IPS-20b (cell line): Measurements from ENCODE around the gene NLGN1.

ENCODE experiments used
- H3K27ac ChIP-seq: one replicate; pipeline ENCODE4 v1.5.1; 2013; ENCODE audit warnings: low read length
- H3K27me3 ChIP-seq: 2 replicates; pipeline ENCODE4 v1.6.1; 2013; ENCODE audit warnings: mild to moderate bottlenecking, low read length, inconsistent platforms; ENCODE audit not compliant: insufficient read depth
- H3K36me3 ChIP-seq: 2 replicates; pipeline ENCODE4 v1.6.1; 2013; ENCODE audit warnings: low read depth, mild to moderate bottlenecking, inconsistent platforms, low read length, moderate library complexity; ENCODE audit not compliant: insufficient read depth
- H3K4me1 ChIP-seq: 2 replicates; pipeline ENCODE4 v1.6.1; 2013; ENCODE audit warnings: mild to moderate bottlenecking, control low read depth, inconsistent platforms, low read length, moderate library complexity; ENCODE audit not compliant: insufficient read depth
- H3K4me3 ChIP-seq: 2 replicates; pipeline ENCODE4 v1.5.1; 2013; ENCODE audit warnings: mild to moderate bottlenecking, low read length, inconsistent platforms
- H3K9ac ChIP-seq: 2 replicates; pipeline ENCODE4 v1.6.1; 2013; ENCODE audit warnings: low read depth, mild to moderate bottlenecking, inconsistent platforms, low read length, moderate library complexity
- H3K9me3 ChIP-seq: 2 replicates; pipeline ENCODE4 v1.6.1; 2013; ENCODE audit warnings: mild to moderate bottlenecking, low read depth, low read length, inconsistent platforms; ENCODE audit not compliant: insufficient read depth

The NLGN1 gene

GRCh38 chr3:173823911-173824460, 426.4 kb downstream of the NLGN1 start:
- H3K9me3 ChIP-seq: no peaks in the 10 kb centered on the region
- no peaks in the 10 kb centered on the region for H3K36me3 ChIP-seq
- H3K27me3 ChIP-seq: no peaks in the 10 kb centered on the region
- H3K27ac ChIP-seq: no peak overlapping the region
- H3K4me1 ChIP-seq: peaks cover 7% of the 10 kb centered on the region; the same call in 1 of the 2 replicates
- no peak overlapping the region for H3K9ac ChIP-seq
- H3K4me3 ChIP-seq: no peak overlapping the region

DNA sequence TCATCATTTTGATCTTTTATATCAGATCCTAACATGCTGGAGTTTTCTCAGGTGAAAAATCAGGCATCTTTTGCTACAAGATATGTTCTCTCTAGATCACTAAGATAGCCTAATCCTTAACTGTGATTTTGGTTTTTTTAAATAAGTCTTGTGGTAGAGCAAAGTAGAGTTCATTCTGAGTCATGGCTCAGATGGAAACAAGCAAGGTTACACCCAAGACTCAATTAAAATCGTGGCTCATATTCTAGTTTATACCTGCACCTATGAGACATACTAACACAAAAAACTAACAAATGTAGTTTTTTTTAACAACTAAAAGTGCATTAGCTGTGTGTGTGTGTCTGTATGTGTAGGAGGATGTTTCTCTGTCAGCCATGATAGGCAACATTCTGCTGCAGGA, 428.2 kb downstream of the NLGN1 start:
- Histone ChIP-seq H3K9me3 (no peaks in the 10 kb centered on the region), H3K4me1 (no peaks in the 10 kb centered on the region; the same call in 1 of the 2 replicates), H3K27ac (no peak overlapping the region), H3K4me3 (no peak overlapping the region), H3K9ac (no peak overlapping the region), H3K36me3 (no peaks in the 10 kb centered on the region), H3K27me3 (no peaks in the 10 kb centered on the region)

- Histone ChIP-seq H3K9ac (no peak overlapping the region), H3K27me3 (no peaks in the 10 kb centered on the region), H3K4me1 (no peaks in the 10 kb centered on the region), H3K4me3 (no peak overlapping the region), H3K27ac (no peak overlapping the region), H3K36me3 (no peaks in the 10 kb centered on the region), H3K9me3 (no peaks in the 10 kb centered on the region)
These were observed 428.9 kb downstream of the NLGN1 start for GRCh38 chr3:173826416-173826815.

DNA sequence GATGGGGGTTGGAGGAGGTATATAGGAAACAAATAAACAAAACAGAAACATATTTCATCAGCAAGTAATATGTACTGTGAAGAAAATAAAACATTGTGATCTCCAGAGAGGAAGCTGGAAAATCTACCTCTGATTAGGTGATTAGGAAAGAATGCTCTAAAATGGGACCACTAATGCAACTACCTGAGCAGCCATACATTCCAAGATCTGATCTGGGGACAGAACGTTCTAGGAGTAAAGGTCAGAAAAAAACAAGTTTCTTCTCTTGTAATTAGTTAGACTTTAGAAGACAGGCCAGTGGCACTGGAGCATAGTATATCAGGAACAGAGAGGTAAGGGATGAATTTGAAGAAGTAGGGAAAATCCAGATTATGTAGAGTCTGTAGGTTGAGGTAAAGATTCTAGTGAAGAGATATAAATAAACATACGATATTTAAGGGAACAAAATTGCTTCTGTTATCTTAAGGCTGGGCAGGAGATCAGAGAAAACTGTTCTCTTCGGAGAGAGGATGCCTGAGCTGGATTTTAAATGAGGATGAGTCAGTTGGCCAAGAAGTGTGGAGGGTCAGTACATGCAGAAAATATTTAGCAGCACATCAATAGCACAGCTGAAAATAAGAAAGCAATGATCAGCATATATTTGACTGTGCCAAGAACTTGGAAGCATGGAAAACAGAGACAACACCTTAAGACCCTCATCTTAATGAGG, 429.5 kb downstream of the NLGN1 start:
- H3K4me3 ChIP-seq: no peak overlapping the region
- H3K4me1 ChIP-seq: no peaks in the 10 kb centered on the region
- no peak overlapping the region for H3K27ac ChIP-seq
- H3K9ac ChIP-seq: no peak overlapping the region
- no peaks in the 10 kb centered on the region for H3K9me3 ChIP-seq
- H3K27me3 ChIP-seq: no peaks in the 10 kb centered on the region
- no peaks in the 10 kb centered on the region for H3K36me3 ChIP-seq

DNA sequence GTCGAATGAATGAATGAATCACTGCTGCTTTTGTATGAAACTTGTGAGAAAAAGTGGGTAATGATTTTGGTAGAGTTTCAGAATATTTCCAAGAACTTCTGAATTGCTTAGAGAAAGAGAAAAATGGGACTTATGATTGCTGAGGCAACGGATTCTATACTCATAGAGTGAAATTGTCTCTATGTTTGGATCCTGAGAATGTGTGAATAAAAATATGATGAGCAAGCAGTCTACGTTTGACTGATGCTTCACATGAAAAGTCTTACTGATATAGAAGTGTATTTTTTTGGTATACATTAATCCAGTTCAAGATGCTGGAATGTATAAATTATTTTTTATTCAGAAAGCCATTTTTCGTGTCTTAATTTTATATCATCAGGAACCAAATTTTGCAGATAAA, 441.1 kb downstream of the NLGN1 start:
- Histone ChIP-seq H3K9ac (no peak overlapping the region), H3K36me3 (no peaks in the 10 kb centered on the region), H3K9me3 (no peaks in the 10 kb centered on the region), H3K4me1 (peaks cover 4% of the 10 kb centered on the region; the same call in 1 of the 2 replicates), H3K4me3 (no peak overlapping the region), H3K27ac (no peak overlapping the region), H3K27me3 (no peaks in the 10 kb centered on the region)

GRCh38 chr3:173839859-173840258, 442.3 kb downstream of the NLGN1 start:
- no peak overlapping the region for H3K4me3 ChIP-seq
- H3K36me3 ChIP-seq: no peaks in the 10 kb centered on the region
- no peak overlapping the region for H3K27ac ChIP-seq
- H3K9me3 ChIP-seq: no peaks in the 10 kb centered on the region
- no peak overlapping the region for H3K9ac ChIP-seq
- H3K4me1 ChIP-seq: peaks cover under 1% of the 10 kb centered on the region; the same call in 1 of the 2 replicates
- no peaks in the 10 kb centered on the region for H3K27me3 ChIP-seq

- Histone ChIP-seq H3K9me3 (no peaks in the 10 kb centered on the region), H3K9ac (no peak overlapping the region), H3K4me1 (no peaks in the 10 kb centered on the region), H3K27ac (no peak overlapping the region), H3K27me3 (no peaks in the 10 kb centered on the region), H3K4me3 (no peak overlapping the region), H3K36me3 (no peaks in the 10 kb centered on the region)
These were observed 443.8 kb downstream of the NLGN1 start for GRCh38 chr3:173841334-173841733.

- no peak overlapping the region for H3K27ac ChIP-seq
- H3K27me3 ChIP-seq: no peaks in the 10 kb centered on the region
These were observed 445.5 kb downstream of the NLGN1 start for GRCh38 chr3:173843060-173843459.

DNA sequence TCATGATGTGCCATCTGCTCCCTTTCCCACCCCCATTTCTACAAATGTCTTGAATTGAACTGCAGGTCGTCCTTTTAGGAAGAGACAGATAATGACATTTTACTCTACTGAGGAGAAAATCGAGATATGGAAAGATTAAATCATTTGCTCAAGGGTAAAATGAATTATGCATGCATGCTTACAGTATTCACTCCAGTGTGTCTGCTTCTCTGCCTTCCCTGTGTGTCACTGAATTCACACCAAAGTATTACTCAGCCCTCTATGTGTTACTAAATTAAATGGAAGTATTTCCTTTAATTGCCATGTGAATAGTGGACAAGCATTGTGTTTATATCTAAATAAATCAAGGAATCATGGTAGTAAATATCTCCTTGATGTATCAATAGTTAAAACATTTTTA, 449.0 kb downstream of the NLGN1 start:
- no peak overlapping the region for H3K4me3 ChIP-seq
- H3K9ac ChIP-seq: no peak overlapping the region
- H3K36me3 ChIP-seq: no peaks in the 10 kb centered on the region
- no peaks in the 10 kb centered on the region for H3K4me1 ChIP-seq
- no peaks in the 10 kb centered on the region for H3K9me3 ChIP-seq
- H3K27me3 ChIP-seq: no peaks in the 10 kb centered on the region
- H3K27ac ChIP-seq: no peak overlapping the region

More at GRCh38 chr3:173843060-173843459, 445.5 kb downstream of the NLGN1 start:
- no peak overlapping the region for H3K9ac ChIP-seq
- no peak overlapping the region for H3K4me3 ChIP-seq
- no peaks in the 10 kb centered on the region for H3K9me3 ChIP-seq
- H3K36me3 ChIP-seq: no peaks in the 10 kb centered on the region
- H3K4me1 ChIP-seq: no peaks in the 10 kb centered on the region

DNA sequence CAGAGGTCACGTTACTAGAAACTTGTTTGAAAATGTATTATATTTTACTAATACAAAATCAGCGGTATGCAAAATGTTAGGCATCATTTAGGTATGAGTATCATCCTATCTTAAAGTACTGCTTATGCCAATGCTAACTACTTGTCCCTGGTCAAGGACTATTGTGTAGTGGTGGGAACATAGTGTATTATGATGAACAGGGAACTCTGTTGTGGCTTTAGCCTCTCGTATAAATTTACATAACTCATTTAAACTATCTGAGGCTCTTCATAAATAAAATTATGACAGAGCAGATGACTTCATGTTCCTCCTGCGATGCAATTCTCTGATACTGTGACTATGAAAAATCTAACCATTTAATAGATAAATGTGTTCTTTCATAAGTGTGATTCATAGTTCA, 451.9 kb downstream of the NLGN1 start:
- no peak overlapping the region for H3K4me3 ChIP-seq
- H3K27me3 ChIP-seq: no peaks in the 10 kb centered on the region
- H3K27ac ChIP-seq: no peak overlapping the region
- H3K36me3 ChIP-seq: no peaks in the 10 kb centered on the region
- H3K4me1 ChIP-seq: no peaks in the 10 kb centered on the region
- no peak overlapping the region for H3K9ac ChIP-seq
- no peaks in the 10 kb centered on the region for H3K9me3 ChIP-seq

GRCh38 chr3:173857154-173857553, 459.6 kb downstream of the NLGN1 start:
- Histone ChIP-seq H3K9ac (no peak overlapping the region), H3K27ac (no peak overlapping the region), H3K27me3 (no peaks in the 10 kb centered on the region), H3K4me3 (no peak overlapping the region), H3K9me3 (no peaks in the 10 kb centered on the region), H3K4me1 (no peaks in the 10 kb centered on the region), H3K36me3 (no peaks in the 10 kb centered on the region)

- Histone ChIP-seq H3K27ac (no peak overlapping the region), H3K27me3 (no peaks in the 10 kb centered on the region), H3K9ac (no peak overlapping the region), H3K4me1 (peaks cover 8% of the 10 kb centered on the region; the same call in 1 of the 2 replicates), H3K36me3 (no peaks in the 10 kb centered on the region), H3K4me3 (no peak overlapping the region), H3K9me3 (no peaks in the 10 kb centered on the region)
These were observed 465.2 kb downstream of the NLGN1 start for GRCh38 chr3:173862701-173863100.
